SU-DHL-6 (cell line): ENCODE measurements around the gene ACSL6.

Experiments used
- CTCF ChIP-seq: fragments of 200-600 bp; sonication (generic); IDR thresholded peaks from one replicate; pipeline ENCODE4 v1.5.1; 2017; ENCODE audit warnings: antibody characterized with exemption, mild to moderate bottlenecking, low read length, moderate library complexity; ENCODE audit not compliant: insufficient read depth, poor library complexity, severe bottlenecking
- EZH2phosphoT487 ChIP-seq: fragments of 200-600 bp; sonication (generic), shearing (Covaris generic); conservative IDR thresholded peaks from 2 replicates; pipeline ENCODE4 v1.6.1; 2018; ENCODE audit warnings: mild to moderate bottlenecking, antibody characterized with exemption, low read length, moderate library complexity, mixed read lengths

- TF ChIP-seq CTCF (no peak), EZH2phosphoT487 (no peak)
These were observed 65.8 kb downstream of the ACSL6 start, which contains the start of gene MEIKIN for GRCh38 chr5:131945551-131946168.
